HEK293T (cell line): ENCODE data around the gene TUSC2.

Source experiments
- ARNT ChIP-seq: fragments of 450-650 bp; IDR thresholded peaks from 2 replicates; pipeline ENCODE4 v1.6.1; 2017; ENCODE audit warnings: mild to moderate bottlenecking
- FOXM1 ChIP-seq: fragments of 450-650 bp; IDR thresholded peaks from 2 replicates; pipeline ENCODE4 v1.6.1; 2017; ENCODE audit warnings: mild to moderate bottlenecking, borderline replicate concordance
- NFRKB ChIP-seq: fragments of 450-650 bp; IDR thresholded peaks from 2 replicates; pipeline ENCODE4 v1.6.1; 2016; ENCODE audit warnings: mild to moderate bottlenecking, moderate library complexity
- SP1 ChIP-seq: fragments of 450-650 bp; IDR thresholded peaks from 2 replicates; pipeline ENCODE4 v1.6.1; 2017
- SUZ12 ChIP-seq: fragments of 450-650 bp; IDR thresholded peaks from 2 replicates; pipeline ENCODE4 v1.6.1; 2016; ENCODE audit warnings: mild to moderate bottlenecking
- TARDBP ChIP-seq: fragments of 450-650 bp; IDR thresholded peaks from 2 replicates; pipeline ENCODE4 v1.6.1; 2016
- TF ChIP-seq, protein P1 (sequence below): fragments of 450-650 bp; IDR thresholded peaks from 2 replicates; pipeline ENCODE4 v1.6.1; 2016

DNA sequence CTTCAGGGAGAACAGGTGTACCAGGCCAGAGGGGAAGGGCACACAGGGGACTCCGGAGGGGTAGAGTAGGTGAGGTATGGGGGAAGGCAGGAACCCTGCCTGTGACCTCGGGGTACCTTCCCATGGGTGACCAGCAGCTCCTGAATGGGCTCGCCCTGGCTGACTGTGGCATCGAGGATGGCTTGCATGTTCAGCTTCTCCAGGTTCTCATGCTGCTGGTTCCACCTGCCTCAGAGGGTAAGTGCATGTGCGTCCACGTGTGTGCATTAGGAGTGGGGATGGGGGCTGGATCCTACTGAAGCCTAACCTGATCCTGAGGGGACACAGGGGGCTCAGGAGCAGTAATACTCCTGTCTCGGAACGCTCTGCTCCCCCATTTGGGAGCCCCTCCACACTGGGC, 17.0 kb upstream of the TUSC2 start:
- TF ChIP-seq ARNT (no peak), FOXM1 (no peak), NFRKB (no peak), SP1 (no peak), SUZ12 (no peak), TARDBP (no peak)
- TF ChIP-seq, protein P1, sequence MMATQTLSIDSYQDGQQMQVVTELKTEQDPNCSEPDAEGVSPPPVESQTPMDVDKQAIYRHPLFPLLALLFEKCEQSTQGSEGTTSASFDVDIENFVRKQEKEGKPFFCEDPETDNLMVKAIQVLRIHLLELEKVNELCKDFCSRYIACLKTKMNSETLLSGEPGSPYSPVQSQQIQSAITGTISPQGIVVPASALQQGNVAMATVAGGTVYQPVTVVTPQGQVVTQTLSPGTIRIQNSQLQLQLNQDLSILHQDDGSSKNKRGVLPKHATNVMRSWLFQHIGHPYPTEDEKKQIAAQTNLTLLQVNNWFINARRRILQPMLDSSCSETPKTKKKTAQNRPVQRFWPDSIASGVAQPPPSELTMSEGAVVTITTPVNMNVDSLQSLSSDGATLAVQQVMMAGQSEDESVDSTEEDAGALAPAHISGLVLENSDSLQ = no peak
